ENCODE data around the gene NAMPT.
"Not testable (repeated sequence)": the region's sequence is repeated elsewhere in the genome, so short reads cannot be mapped to it uniquely, and the experiment has no call there.

The NAMPT gene

GRCh38 chr7:106304568-106304967 is 19.8 kb upstream of the NAMPT start:
- DNase-seq (ENCODE audit: low spot score) = no peak

GRCh38 chr7:106298631-106299030 is 13.8 kb upstream of the NAMPT start:
- DNase-seq (ENCODE audit: low spot score) = not testable (repeated sequence)

DNA sequence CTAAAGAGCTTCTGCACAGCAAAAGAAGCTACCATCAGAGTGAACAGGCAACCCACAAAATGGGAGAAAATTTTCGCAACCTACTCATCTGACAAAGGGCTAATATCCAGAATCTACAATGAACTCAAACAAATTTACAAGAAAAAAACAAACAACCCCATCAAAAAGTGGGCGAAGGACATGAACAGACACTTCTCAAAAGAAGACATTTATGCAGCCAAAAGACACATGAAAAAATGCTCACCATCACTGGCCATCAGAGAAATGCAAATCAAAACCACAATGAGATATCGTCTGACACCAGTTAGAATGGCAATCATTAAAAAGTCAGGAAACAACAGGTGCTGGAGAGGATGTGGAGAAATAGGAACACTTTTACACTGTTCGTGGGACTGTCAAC is 13.4 kb upstream of the NAMPT start:
- not testable (repeated sequence) for DNase-seq (ENCODE audit: low spot score)

GRCh38 chr7:106294334-106294733 is 9.6 kb upstream of the NAMPT start:
- no peak for DNase-seq (ENCODE audit: low spot score)

- no peak for DNase-seq (ENCODE audit: low spot score)
Observed at GRCh38 chr7:106291247-106291646, 6.5 kb upstream of the NAMPT start.

DNA sequence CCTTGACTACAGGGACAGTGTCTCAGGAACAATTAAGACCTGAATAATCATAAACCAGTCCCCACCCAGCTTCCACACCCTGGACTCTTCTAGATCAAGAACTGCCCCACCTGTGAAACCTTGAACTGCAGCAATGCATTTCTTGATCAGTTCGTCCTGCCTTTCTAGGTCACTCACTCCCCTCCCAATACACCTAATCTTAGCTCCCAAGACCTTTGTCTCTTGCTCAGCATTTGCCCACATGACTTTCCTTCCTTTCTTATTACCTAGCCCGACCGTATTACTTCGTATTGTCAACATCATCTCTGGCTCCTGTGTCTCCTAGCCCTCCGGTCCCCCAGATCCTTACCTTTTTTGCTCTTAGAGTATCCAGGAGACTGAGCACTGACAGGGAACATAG is 5.5 kb upstream of the NAMPT start:
- DNase-seq (ENCODE audit: low spot score) = no peak

GRCh38 chr7:106289848-106290247 is 5.1 kb upstream of the NAMPT start:
- DNase-seq (ENCODE audit: low spot score) = peak; percentile 9

GRCh38 chr7:106288263-106288662 is 3.5 kb upstream of the NAMPT start:
- no peak for DNase-seq (ENCODE audit: low spot score)

DNA sequence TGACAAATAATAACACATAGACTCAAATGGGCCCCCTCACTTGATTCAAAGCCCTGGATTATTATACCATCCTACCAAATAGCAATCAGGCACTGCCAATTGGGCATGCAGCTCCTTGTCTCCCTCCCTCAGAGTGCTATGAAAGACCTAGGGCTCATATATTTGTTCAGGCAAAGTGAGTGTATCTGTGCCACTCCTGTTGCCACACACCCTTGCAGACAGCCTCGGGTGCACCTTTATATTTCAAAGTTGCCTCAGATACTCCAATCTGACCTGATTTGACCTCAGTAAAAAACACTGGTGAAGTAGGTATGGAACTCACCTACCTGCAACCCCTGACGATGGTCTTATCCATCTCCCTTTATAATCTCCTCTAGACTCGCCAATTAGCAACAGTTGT is 3.0 kb upstream of the NAMPT start:
- DNase-seq (ENCODE audit: low spot score) = no peak

GRCh38 chr7:106285855-106286492 is 1.2 kb upstream of the NAMPT start:
- DNase-seq (ENCODE audit: low spot score) = peak; percentile 18

- DNase-seq (ENCODE audit: low spot score) = peak; percentile 96
Observed at GRCh38 chr7:106285051-106285854, 470 bp upstream of the NAMPT start.

DNA sequence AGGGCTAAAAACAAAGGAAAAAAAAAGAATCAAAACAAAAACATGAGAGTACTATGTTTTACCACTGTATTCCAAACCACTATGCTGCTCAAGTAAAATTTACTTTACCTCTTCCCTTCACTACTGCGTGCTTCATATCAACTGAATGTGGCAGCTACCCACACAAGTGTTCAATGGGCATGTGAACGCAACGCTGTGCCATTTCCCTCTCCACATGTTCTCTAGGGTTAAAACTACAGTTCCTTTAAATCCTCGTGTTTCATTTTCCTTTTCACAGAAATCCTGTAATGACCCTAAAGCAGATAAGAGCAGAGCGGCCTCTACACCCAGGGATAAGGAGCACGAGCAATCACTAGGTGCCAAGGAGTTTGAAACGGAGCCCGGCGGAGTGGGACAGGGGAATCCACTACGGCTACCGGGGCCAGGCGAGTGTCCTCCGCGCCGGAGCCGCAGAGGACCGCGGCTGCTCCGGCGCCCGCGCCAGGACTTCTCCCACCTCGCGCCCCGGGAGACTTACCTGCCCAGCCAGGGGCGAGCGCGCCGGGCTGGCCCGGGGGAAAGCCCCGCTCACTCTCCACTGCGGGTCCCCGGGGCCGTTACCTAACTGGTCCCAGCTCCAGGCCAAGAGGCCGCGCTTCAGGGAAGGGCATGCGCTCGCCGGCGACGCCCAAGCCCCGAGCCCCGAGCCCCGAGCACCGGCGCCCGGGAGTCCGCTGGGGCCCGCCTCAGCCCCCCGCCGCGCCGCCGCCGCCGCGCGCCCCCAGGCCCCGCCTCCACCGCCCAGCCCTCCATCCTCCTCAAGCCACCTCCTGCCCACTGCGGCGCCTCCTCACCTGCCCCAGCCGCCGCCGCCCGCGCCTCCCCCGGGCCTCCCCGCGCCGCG is 711 bp downstream of the NAMPT start:
- peak; percentile 22 for DNase-seq (ENCODE audit: low spot score)

DNA sequence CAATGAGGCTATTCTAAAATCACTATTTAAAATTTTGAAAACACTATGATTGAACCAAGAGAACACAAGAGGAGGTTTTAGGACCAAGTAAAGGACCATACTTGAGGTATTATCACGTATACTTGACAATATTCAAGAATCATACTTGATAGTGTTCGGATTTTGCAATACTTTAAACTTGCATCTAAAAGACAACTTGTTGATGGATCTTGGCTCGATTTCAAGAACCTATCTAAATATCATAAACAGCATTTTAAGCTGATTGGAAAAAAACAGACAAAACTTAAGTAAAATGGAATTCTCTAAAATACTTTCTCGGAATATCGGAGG is 1.3 kb downstream of the NAMPT start:
- no peak for DNase-seq (ENCODE audit: low spot score)

DNA sequence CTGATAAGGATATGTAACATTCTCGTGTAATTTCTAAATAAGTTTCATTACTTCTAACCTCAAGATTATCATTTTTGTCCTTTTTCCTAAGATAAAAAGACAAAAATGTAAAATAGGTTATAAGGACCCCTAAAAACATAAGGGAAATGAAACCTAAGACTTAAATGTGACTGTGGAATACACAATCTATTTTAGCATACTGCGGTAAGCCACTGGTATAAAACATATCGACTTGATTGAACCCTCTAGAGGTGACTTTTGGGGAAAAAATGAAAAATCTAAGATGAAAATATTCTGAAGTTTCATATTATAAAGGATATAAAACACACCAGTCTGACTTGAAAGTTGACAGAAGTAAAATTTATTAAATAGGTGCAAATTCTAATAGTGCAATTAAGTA is 1.9 kb downstream of the NAMPT start:
- no peak for DNase-seq (ENCODE audit: low spot score)

GRCh38 chr7:106282390-106282789 is 2.4 kb downstream of the NAMPT start:
- DNase-seq (ENCODE audit: low spot score) = no peak

GRCh38 chr7:106281585-106282318 is 3.0 kb downstream of the NAMPT start:
- DNase-seq (ENCODE audit: low spot score) = no peak

DNA sequence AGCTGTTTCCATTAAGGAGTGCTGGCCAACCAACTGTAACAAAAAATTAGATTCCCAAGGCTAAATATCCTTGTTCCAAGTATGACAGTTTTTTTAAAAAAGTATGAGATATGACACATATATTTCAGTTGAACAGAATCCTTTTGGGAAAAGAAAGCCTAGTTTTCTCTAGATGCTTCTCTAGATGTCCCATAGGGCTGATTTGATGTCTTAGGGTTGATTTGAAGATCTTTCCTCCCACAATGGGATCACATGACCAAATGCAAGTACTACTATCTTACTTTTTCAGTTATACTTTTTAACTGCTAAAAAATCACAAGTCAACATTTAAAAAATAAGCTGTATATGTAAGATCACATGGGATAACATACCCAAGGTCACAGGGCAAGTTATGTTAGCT is 3.7 kb downstream of the NAMPT start:
- DNase-seq (ENCODE audit: low spot score) = no peak

- DNase-seq (ENCODE audit: low spot score) = no peak
Observed at GRCh38 chr7:106279425-106280197, 5.2 kb downstream of the NAMPT start.

- DNase-seq (ENCODE audit: low spot score) = no peak
Observed at GRCh38 chr7:106278695-106279094, 6.1 kb downstream of the NAMPT start.

GRCh38 chr7:106277976-106278375 is 6.8 kb downstream of the NAMPT start:
- no peak for DNase-seq (ENCODE audit: low spot score)

DNA sequence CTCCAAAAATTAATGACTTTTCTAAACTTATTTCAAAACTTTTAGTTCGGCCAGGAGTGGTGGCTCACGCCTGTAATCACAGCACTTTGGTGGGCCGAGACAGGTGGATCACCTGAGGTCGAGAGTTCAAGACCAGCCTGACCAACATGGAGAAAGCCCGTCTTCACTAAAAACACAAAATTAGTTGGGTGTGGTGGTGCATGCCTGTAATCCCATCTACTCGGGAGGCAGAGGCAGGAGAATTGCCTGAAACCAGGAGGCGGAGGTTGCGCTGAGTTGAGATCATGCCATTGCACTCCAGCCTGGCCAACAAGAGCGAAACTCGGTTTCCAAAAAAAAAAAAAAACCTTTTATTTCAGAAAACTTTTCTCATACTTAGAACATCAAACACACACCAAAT is 8.3 kb downstream of the NAMPT start:
- no peak for DNase-seq (ENCODE audit: low spot score)
